SU-DHL-6 (cell line): ENCODE results near the gene BMERB1.

Experiments used
- EZH2phosphoT487 ChIP-seq: fragments of 200-600 bp; sonication (generic), shearing (Covaris generic); conservative IDR thresholded peaks from 2 replicates; pipeline ENCODE4 v1.6.1; 2018; ENCODE audit warnings: mild to moderate bottlenecking, antibody characterized with exemption, low read length, moderate library complexity, mixed read lengths
- TF ChIP-seq, protein P1 (sequence below): fragments of 200-600 bp; sonication (generic); IDR thresholded peaks from one replicate; pipeline ENCODE4 v1.5.1; 2017; ENCODE audit warnings: antibody characterized with exemption, mild to moderate bottlenecking, low read length, moderate library complexity; ENCODE audit not compliant: insufficient read depth, poor library complexity, severe bottlenecking

DNA sequence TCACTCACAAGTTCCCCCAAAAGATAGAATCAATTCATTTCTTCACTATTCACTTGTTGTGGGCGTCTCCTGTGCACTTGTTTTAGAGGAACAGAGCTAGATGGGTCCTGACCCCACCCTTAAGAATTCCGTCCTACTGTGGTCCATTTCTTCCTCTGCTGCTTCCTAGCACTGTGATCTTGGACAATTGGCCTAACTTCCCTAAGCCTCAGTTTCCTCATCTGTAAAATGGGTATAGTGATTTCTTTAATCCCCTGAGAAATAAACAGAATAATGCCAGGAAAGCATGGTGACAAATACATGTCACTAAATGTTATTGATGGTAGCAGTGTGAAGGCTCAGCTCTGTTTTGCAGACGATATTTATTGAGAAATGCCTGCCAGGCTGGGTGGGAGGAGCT is 9.9 kb downstream of the BMERB1 start:
- TF ChIP-seq, protein P1, sequence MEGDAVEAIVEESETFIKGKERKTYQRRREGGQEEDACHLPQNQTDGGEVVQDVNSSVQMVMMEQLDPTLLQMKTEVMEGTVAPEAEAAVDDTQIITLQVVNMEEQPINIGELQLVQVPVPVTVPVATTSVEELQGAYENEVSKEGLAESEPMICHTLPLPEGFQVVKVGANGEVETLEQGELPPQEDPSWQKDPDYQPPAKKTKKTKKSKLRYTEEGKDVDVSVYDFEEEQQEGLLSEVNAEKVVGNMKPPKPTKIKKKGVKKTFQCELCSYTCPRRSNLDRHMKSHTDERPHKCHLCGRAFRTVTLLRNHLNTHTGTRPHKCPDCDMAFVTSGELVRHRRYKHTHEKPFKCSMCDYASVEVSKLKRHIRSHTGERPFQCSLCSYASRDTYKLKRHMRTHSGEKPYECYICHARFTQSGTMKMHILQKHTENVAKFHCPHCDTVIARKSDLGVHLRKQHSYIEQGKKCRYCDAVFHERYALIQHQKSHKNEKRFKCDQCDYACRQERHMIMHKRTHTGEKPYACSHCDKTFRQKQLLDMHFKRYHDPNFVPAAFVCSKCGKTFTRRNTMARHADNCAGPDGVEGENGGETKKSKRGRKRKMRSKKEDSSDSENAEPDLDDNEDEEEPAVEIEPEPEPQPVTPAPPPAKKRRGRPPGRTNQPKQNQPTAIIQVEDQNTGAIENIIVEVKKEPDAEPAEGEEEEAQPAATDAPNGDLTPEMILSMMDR = no peak
- TF ChIP-seq EZH2phosphoT487 = no peak
